ENCODE measurements around the gene GRPEL2.

The GRPEL2 gene

GRCh38 chr5:149317281-149318048 lies 27.8 kb upstream of the GRPEL2 start:
- no peak for DNase-seq (ENCODE audit: low read depth in 1 of 2, low spot score in 1 of 2)

DNA sequence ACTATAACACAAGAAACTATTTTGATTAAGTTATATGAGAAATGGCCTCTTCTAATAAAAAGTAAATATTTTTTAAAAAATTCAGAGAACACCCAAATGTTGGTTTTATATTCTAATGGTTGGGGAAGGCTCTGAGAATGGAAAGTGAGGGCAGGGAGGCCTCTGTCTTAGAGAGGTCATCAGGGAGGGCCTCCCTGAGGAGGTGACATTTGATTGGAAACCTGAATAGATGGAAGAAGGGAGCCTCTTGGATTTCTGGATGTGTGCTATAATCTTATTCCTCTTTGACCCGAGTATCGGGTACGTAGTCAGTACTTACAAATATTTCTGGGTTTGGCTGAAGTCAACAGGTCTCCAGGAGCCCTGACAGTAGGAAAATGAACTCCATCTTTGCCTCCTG lies 26.1 kb upstream of the GRPEL2 start:
- no peak for DNase-seq (ENCODE audit: low read depth in 1 of 2, low spot score in 1 of 2)

GRCh38 chr5:149320791-149321330 lies 24.4 kb upstream of the GRPEL2 start:
- DNase-seq (ENCODE audit: low read depth in 1 of 2, low spot score in 1 of 2), result no peak

GRCh38 chr5:149322518-149322917 lies 22.8 kb upstream of the GRPEL2 start:
- DNase-seq (ENCODE audit: low read depth in 1 of 2, low spot score in 1 of 2), result no peak

DNA sequence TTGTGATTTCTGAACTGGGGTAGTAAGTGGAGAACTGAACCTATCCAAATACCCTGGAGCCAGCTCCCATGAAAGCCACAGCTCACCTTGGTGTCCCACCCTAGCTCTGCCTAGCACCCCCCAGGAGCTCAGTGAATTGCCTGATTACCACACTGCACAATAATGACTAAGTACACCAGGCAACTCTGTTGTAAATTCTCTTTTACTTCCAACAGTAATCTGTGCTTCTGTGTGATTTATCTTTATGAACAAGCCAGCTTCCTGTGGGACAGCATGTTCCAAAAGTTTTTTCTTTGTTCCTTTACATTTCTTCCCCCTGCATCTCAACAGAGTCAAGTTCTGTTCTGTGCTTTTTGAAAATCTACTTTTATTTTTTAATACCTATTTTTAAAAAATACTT lies 22.1 kb upstream of the GRPEL2 start:
- DNase-seq (ENCODE audit: low read depth in 1 of 2, low spot score in 1 of 2), result no peak

DNA sequence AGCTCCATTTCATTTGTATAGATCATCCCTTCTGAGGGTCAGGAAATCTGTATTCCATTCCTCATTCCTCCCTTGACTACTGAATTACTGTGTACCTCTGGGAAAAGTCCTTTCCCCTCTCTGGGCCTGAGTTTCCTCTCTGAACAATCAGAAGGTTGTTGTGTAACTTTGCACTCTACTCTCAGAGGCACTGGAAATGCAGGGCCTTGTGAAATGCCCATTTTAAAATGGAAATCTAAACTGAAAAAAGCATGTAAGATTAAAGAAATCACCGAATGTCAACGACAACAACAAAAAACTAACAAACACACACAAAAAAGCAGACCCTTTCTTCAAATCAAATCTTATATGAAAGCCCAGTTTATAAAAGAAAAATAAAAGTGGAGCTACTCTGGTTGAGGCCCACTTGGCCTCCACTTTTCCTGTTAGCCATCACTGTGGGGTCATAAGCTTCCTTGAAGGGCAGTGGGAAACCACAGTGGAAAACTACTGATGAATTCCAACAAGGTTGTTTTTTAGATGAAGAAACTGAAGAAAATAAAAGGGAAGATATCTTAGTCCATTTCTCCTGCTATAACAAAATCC lies 21.6 kb upstream of the GRPEL2 start:
- DNase-seq (ENCODE audit: low read depth in 1 of 2, low spot score in 1 of 2), result no peak

- DNase-seq (ENCODE audit: low read depth in 1 of 2, low spot score in 1 of 2), result no peak
Observed at GRCh38 chr5:149324641-149325040, 20.7 kb upstream of the GRPEL2 start.

- DNase-seq (ENCODE audit: low read depth in 1 of 2, low spot score in 1 of 2), result no peak
Observed at GRCh38 chr5:149325166-149325735, 20.0 kb upstream of the GRPEL2 start.

DNA sequence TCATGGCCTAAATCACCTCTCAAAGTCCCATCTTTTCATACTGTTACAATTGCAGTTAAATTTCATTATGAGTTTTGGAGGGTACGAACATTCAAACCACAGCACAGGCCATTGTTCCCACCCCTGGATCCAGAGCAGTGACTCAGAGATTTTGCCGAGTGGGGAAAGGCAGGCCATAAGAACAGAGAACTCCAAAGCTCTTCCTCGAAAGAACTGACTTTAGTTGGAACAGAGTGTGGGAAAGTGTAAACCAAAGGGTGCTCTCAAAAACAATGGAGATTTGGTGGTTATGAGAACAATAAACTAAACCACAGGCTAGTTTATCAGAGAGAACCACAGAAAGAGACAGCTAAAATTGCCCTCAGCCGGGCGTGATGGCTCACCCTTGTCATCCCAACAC lies 19.4 kb upstream of the GRPEL2 start:
- no peak for DNase-seq (ENCODE audit: low read depth in 1 of 2, low spot score in 1 of 2)

DNA sequence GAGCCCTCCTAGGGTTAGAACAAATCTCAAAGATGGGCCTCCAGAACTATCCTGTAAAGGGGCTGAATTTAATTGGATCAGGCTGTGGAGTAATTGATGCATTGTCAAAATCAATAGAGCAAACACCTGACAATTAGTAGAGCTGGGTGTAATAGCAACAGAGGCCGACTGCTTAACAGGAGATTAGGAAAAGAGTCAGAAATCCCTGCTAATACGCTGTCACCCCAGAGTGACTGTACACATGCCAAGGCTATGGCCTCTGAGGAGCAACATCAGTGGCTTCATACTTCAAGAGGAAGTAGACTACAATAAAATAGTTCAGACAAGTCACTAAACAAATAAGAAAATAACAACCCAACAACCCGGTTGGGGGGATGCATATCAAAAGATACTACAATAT lies 18.7 kb upstream of the GRPEL2 start:
- no peak for DNase-seq (ENCODE audit: low read depth in 1 of 2, low spot score in 1 of 2)

GRCh38 chr5:149328177-149328576 lies 17.1 kb upstream of the GRPEL2 start:
- DNase-seq (ENCODE audit: low read depth in 1 of 2, low spot score in 1 of 2), result no peak

DNA sequence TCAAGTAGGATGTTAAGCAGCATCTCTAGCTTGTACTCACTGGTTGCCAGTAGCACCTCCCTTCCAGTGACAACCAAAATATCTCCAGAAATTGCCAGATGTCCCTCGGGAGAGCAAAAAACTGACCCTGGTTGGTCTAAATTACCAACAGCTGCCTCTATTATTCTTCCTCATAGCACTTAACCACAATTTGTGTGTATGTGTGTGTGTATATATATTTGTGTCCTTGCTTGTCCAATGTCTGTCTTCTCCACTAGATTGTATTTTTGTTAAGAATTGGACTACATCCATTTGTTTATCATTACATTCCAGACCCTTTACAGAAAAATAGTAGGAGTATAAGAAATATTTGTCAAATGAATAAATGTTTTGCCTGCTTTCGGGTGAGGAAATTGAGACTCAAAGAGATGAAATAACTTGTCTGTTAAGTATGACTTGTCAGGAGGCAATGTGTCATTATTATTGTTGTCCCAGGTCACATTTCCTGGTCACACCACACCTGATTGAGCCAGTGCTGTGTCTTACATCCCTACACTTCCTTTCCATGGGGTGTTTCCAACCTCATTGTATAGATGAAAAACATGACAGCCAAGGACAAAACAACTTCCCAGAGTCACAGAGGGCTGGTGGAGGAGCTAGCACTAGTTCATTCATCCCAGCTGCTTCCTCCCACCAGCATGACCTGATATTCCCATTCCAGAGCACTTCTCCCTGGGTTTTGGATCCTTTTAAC lies 11.4 kb upstream of the GRPEL2 start:
- DNase-seq (ENCODE audit: low read depth in 1 of 2, low spot score in 1 of 2), result no peak

- DNase-seq (ENCODE audit: low read depth in 1 of 2, low spot score in 1 of 2), result no peak
Observed at GRCh38 chr5:149337736-149338135, 7.6 kb upstream of the GRPEL2 start.

DNA sequence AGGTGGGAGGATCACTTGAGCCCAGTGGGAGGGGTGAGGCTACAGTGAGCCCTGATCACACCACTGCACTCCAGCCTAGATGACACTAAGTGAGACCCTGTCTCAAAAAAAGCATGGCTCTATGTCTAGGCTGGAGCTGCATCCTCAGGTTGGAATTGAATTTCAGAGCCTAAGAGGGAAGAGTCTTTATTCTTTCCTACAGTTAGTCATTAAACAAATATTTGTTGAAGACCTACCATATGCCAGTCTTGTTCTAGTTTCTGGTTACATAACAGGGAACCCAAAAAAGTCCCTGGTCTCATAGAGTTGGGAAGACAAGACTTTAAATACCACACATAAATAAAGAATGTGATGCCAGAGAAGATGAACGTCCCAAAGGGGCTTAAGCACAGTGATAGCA lies 6.9 kb upstream of the GRPEL2 start:
- DNase-seq (ENCODE audit: low read depth in 1 of 2, low spot score in 1 of 2), result no peak

GRCh38 chr5:149340920-149341319 lies 4.4 kb upstream of the GRPEL2 start:
- no peak for DNase-seq (ENCODE audit: low read depth in 1 of 2, low spot score in 1 of 2)

DNA sequence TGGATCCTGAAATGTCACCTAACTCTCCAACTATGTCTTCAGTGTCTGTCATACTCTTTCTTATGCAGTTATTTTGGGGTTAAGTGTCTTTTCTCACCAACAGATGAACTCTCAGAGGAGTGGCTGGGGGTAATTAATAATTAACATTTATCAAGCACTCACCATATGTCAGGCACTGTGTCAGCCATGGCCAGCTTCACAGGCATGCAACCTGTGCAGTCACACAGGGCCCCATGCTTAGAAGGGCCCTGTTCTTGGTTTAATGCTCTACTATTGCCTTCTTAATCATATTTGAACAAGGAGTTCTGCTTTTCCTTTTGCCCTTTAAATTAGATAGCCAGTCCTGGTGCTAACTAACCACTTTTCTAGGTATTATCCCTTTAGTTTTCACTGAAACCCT lies 3.4 kb upstream of the GRPEL2 start:
- DNase-seq (ENCODE audit: low read depth in 1 of 2, low spot score in 1 of 2), result no peak

DNA sequence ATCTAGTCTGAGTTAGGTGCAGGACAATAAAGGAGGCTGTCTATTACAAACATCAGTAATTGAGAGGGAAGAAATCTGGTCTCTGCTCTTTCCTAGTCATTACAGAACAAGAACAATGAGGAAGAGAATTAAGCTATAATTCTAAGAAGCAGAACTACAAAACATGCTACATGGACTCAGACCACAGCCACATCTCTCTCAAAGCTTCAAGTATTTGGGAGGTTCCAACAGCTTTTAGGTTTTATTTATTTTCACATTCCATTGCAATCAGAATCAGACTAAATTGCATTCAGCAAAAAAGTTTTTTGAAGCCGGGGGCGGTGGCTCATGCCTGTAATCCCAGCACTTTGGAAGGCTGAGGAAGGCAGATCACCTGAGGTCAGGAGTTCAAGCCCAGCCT lies 1.1 kb upstream of the GRPEL2 start:
- DNase-seq (ENCODE audit: low read depth in 1 of 2, low spot score in 1 of 2), result no peak

DNA sequence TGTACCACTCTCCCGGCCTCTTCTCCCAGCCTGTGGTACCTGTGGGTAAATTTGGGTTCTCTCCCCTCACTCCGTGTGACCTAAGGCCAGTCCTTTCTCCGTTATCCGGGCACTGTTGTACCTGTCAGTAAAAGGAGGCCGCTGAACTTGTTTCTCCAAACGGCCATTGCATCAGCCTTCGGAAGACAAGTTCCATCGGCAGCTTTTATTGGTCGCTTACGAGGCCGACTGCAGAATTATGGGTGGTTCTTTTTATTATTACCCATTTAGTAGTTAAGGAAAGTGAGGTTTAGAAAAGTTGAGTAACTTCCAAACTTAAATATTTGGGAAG lies 558 bp downstream of the GRPEL2 start:
- DNase-seq (ENCODE audit: low read depth in 1 of 2, low spot score in 1 of 2), result no peak

DNA sequence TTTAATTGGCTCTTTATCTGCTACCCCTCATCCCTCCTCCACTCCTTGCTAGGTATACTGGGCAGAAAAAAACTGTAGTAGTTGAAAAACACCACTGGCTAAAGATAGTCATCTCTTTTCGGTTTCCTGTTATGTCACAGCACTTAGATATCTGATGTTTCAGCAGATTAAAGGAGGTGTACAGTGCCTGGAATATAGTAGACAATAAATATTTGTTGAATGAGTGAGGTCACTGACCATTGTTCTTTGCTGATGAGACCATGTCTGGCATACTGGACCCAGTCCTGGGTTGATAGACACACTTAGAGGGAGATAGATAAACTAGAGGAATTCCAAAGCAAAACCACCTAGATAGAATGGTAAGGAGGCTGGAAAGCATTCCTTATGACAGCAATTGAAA lies 3.2 kb downstream of the GRPEL2 start:
- DNase-seq (ENCODE audit: low read depth in 1 of 2, low spot score in 1 of 2), result no peak

DNA sequence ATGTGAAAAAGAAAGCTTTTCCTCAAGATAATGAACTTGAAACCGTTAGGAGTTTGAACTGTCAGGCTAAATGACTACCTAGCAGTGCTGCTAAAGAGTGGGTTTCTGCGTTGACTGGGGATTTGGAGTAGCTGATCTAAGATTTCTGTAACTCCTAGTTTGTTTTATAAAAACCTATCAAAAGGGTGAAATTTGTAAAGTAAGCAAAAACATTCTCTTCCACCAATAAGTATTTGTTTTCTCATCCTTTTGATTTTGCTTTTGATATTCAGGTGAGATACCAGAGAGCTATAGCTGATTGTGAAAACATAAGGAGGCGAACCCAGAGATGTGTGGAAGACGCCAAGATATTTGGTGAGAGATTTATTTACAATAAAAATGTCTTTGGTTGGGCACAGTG lies 4.1 kb downstream of the GRPEL2 start:
- no peak for DNase-seq (ENCODE audit: low read depth in 1 of 2, low spot score in 1 of 2)

DNA sequence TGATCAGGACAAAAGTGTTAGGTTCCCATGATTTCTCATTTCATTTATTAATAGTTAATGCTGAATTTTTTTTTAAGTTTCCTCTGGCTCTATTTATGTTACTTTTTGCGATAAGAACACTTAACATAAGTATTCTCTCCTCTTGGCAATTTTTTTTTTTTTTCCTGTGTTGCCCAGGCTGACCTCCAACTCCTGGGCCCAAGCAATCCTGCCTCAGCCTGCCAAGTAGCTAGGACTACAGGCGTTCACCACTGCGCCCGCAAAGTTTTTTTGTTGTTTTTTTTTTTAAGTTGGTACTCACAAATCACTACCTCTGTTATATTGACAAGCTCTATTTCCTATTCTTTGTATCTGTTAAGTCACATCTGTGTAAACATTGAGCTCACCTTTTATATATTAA lies 6.9 kb downstream of the GRPEL2 start:
- DNase-seq (ENCODE audit: low read depth in 1 of 2, low spot score in 1 of 2), result no peak

DNA sequence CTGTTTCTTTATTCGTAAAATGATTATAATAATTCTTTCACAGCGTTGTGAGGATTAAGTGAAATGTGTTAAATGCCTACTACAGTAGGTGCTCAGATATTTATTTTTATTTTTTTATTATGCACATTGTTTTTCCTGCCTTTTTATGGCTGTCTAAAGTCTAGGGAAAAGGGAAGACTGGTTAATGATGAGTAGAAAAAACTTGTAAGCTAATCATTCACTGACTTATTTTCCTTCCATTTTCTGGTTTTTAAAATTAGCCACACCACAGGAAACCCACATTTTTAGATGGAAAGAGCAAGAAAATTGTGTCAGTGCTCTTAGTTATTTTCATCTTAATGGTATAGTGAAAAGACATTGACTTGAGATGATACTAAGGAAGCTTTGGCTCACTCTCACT lies 8.6 kb downstream of the GRPEL2 start:
- no peak for DNase-seq (ENCODE audit: low read depth in 1 of 2, low spot score in 1 of 2)
